Measurements from ENCODE around the gene ZP4. TPM values are rescaled to one million over a fixed set of nuclear protein-coding genes. Genes with fewer than 3 reads are reported as not detected.

The ZP4 gene
- total RNA-seq, 2 donors from 2014 or later = not detected

- Histone ChIP-seq H3K9me3 (no peaks in the 10 kb centered on the region), H3K27ac (no peak overlapping the region), H3K36me3 (no peaks in the 10 kb centered on the region), H3K4me1 (ENCODE audit: control insufficient read depth in 1 of 2, low read depth in 2 of 2) (no peaks in the 10 kb centered on the region), H3K4me3 (no peak overlapping the region), H3K27me3 (replicated peaks; ENCODE audit: insufficient read depth) (no peaks in the 10 kb centered on the region)
- TF ChIP-seq CTCF (IDR thresholded peaks at IDR 0.05) = no peak
- ATAC-seq (ENCODE audit: insufficient number of reproducible peaks, low FRiP score, low read depth) (no peak), DNase-seq (ENCODE audit: low spot score) (no peak)
Measured at GRCh38 chr1:237903961-237904360, 13.2 kb upstream of the ZP4 start.

- no peak for ATAC-seq (ENCODE audit: insufficient number of reproducible peaks, low FRiP score, low read depth)
- Histone ChIP-seq H3K36me3 (no peaks in the 10 kb centered on the region), H3K9me3 (no peaks in the 10 kb centered on the region), H3K4me1 (ENCODE audit: control insufficient read depth in 1 of 2, low read depth in 2 of 2) (no peaks in the 10 kb centered on the region), H3K27me3 (replicated peaks; ENCODE audit: insufficient read depth) (no peaks in the 10 kb centered on the region), H3K4me3 (no peak overlapping the region), H3K27ac (no peak overlapping the region)
- no peak for DNase-seq (ENCODE audit: low spot score)
- no peak for TF ChIP-seq CTCF (IDR thresholded peaks at IDR 0.05)
Measured at GRCh38 chr1:237902960-237903743, 12.4 kb upstream of the ZP4 start.

- ATAC-seq (ENCODE audit: insufficient number of reproducible peaks, low FRiP score, low read depth) (no peak), DNase-seq (ENCODE audit: low spot score) (no peak)
- no peak overlapping the region for H3K4me3 ChIP-seq
- TF ChIP-seq CTCF (IDR thresholded peaks at IDR 0.05) = peak; percentile 11
- H3K36me3 ChIP-seq = no peaks in the 10 kb centered on the region
- no peak overlapping the region for H3K27ac ChIP-seq
- H3K27me3 ChIP-seq (replicated peaks; ENCODE audit: insufficient read depth) = no peaks in the 10 kb centered on the region
- H3K9me3 ChIP-seq = no peaks in the 10 kb centered on the region
- no peaks in the 10 kb centered on the region for H3K4me1 ChIP-seq (ENCODE audit: control insufficient read depth in 1 of 2, low read depth in 2 of 2)
Measured at GRCh38 chr1:237901299-237901934, 10.7 kb upstream of the ZP4 start.

- no peak for TF ChIP-seq CTCF (IDR thresholded peaks at IDR 0.05)
- no peak for ATAC-seq (ENCODE audit: insufficient number of reproducible peaks, low FRiP score, low read depth)
- H3K9me3 ChIP-seq = no peaks in the 10 kb centered on the region
Measured at GRCh38 chr1:237895630-237896029, 4.9 kb upstream of the ZP4 start.

GRCh38 chr1:237894131-237894530 lies 3.4 kb upstream of the ZP4 start:
- no peak for TF ChIP-seq CTCF (IDR thresholded peaks at IDR 0.05)
- Histone ChIP-seq H3K27me3 (replicated peaks; ENCODE audit: insufficient read depth) (no peaks in the 10 kb centered on the region), H3K9me3 (no peaks in the 10 kb centered on the region), H3K4me1 (ENCODE audit: control insufficient read depth in 1 of 2, low read depth in 2 of 2) (no peaks in the 10 kb centered on the region), H3K36me3 (no peaks in the 10 kb centered on the region), H3K27ac (no peak overlapping the region), H3K4me3 (no peak overlapping the region)
- DNase-seq (ENCODE audit: low spot score) (no peak), ATAC-seq (ENCODE audit: insufficient number of reproducible peaks, low FRiP score, low read depth) (no peak)

More at GRCh38 chr1:237895630-237896029, 4.9 kb upstream of the ZP4 start:
- H3K4me3 ChIP-seq = no peak overlapping the region
- H3K27me3 ChIP-seq (replicated peaks; ENCODE audit: insufficient read depth) = no peaks in the 10 kb centered on the region
- no peak for DNase-seq (ENCODE audit: low spot score)
- H3K36me3 ChIP-seq = no peaks in the 10 kb centered on the region
- H3K4me1 ChIP-seq (ENCODE audit: control insufficient read depth in 1 of 2, low read depth in 2 of 2) = no peaks in the 10 kb centered on the region
- H3K27ac ChIP-seq = no peak overlapping the region

All from thoracic aorta (tissue), 2 donors.